COLO829 (cell line): ENCODE measurements around the gene SHISAL2B.
"Not testable (repeated sequence)": the region's sequence is repeated elsewhere in the genome, so short reads cannot be mapped to it uniquely, and the experiment has no call there.

Experiments
- DNase-seq: peaks from one replicate; pipeline ENCODE4 v3.0.0; 2012; ENCODE audit warnings: low spot score

Gene SHISAL2B

GRCh38 chr5:64690417-64691151 lies at the start of gene SHISAL2B:
Gene SHISAL2B, plus strand, starts transcription at chr5:64690503. Its CDS starts 121 bp downstream, at chr5:64690624.
- no peak for DNase-seq

- no peak for DNase-seq
These were observed 45.5 kb upstream of the SHISAL2B start for GRCh38 chr5:64644831-64645230.

- no peak for DNase-seq
These were observed 44.1 kb upstream of the SHISAL2B start for GRCh38 chr5:64646169-64646568.

GRCh38 chr5:64649512-64649911 lies 40.8 kb upstream of the SHISAL2B start:
- no peak for DNase-seq

- DNase-seq = no peak
These were observed 36.3 kb upstream of the SHISAL2B start for GRCh38 chr5:64653766-64654560.

- no peak for DNase-seq
These were observed 35.8 kb upstream of the SHISAL2B start for GRCh38 chr5:64654561-64654938.

GRCh38 chr5:64655596-64655995 lies 34.7 kb upstream of the SHISAL2B start:
- no peak for DNase-seq

GRCh38 chr5:64659289-64659688 lies 31.0 kb upstream of the SHISAL2B start:
- no peak for DNase-seq

- DNase-seq = not testable (repeated sequence)
These were observed 27.1 kb upstream of the SHISAL2B start for GRCh38 chr5:64663181-64663580.

- DNase-seq = no peak
These were observed 25.1 kb upstream of the SHISAL2B start for GRCh38 chr5:64665243-64665642.

- DNase-seq = no peak
These were observed 24.2 kb upstream of the SHISAL2B start for GRCh38 chr5:64666078-64666477.

- no peak for DNase-seq
These were observed 23.2 kb upstream of the SHISAL2B start for GRCh38 chr5:64667068-64667467.

- no peak for DNase-seq
These were observed 20.0 kb upstream of the SHISAL2B start for GRCh38 chr5:64670277-64670676.

- DNase-seq = no peak
These were observed 18.6 kb upstream of the SHISAL2B start for GRCh38 chr5:64671678-64672077.

- no peak for DNase-seq
These were observed 11.9 kb upstream of the SHISAL2B start for GRCh38 chr5:64678374-64678773.

GRCh38 chr5:64680289-64680688 lies 10.0 kb upstream of the SHISAL2B start:
- no peak for DNase-seq

GRCh38 chr5:64682608-64683007 lies 7.7 kb upstream of the SHISAL2B start:
- no peak for DNase-seq

GRCh38 chr5:64685866-64686265 lies 4.4 kb upstream of the SHISAL2B start:
- DNase-seq = no peak

- DNase-seq = no peak
These were observed 1.9 kb upstream of the SHISAL2B start for GRCh38 chr5:64688391-64688790.

- DNase-seq = peak; percentile 35
These were observed 1.3 kb upstream of the SHISAL2B start for GRCh38 chr5:64688965-64689364.

GRCh38 chr5:64690104-64690416 lies 243 bp upstream of the SHISAL2B start:
- no peak for DNase-seq

- no peak for DNase-seq
These were observed 988 bp downstream of the SHISAL2B start for GRCh38 chr5:64691291-64691690.

- no peak for DNase-seq
These were observed 3.3 kb downstream of the SHISAL2B start for GRCh38 chr5:64693636-64694035.

- DNase-seq = not testable (repeated sequence)
These were observed 6.1 kb downstream of the SHISAL2B start for GRCh38 chr5:64696414-64696813.
